ENCODE measurements around the gene ECT2. TPM values are rescaled to one million over a fixed set of nuclear protein-coding genes. Genes with fewer than 3 reads are reported as not detected.
A peak's percentile ranks its signal among the peaks of the same experiment; 100 is the strongest.

The ECT2 gene
- total RNA-seq, 1 experiment from 2014 or later, result 81.3 TPM

- no peaks in the 10 kb centered on the region for H3K9me3 Mint-ChIP-seq
- no CpG with 5 or more reads among the region's 9 CpGs for WGBS (ENCODE audit: extremely low coverage, insufficient read length, low lambda C conversion rate)
- Histone ChIP-seq H3K9me3 (ENCODE audit: control insufficient read depth, low read depth, low read length) (no peaks in the 10 kb centered on the region), H3K23me2 (ENCODE audit: insufficient read length, low read depth, low read length, poor library complexity, severe bottlenecking) (peaks cover 3% of the 10 kb centered on the region), H3K27ac (ENCODE audit: insufficient read length, low read depth, low read length) (peak overlapping the region; percentile 41), H3K18ac (ENCODE audit: insufficient read length, low read depth, low read length) (peak overlapping the region; percentile 96), H2BK20ac (ENCODE audit: low read depth, low read length, poor library complexity, severe bottlenecking) (peak overlapping the region; percentile 26), H2AFZ (ENCODE audit: low read length) (no peak overlapping the region), H2AK5ac (ENCODE audit: insufficient read length, low read length) (no peak overlapping the region), H3K4ac (ENCODE audit: low read depth, low read length) (peak overlapping the region; percentile 13; the same call in 1 of the 2 replicates), H3K4me2 (ENCODE audit: insufficient read depth, insufficient read length, low read length) (peak overlapping the region; percentile 53), H3K9ac (ENCODE audit: extremely low read depth, insufficient read length, low read length) (peak overlapping the region; percentile 33), H3K4me1 (ENCODE audit: insufficient read depth, low read length) (peaks cover 4% of the 10 kb centered on the region; the same call in 1 of the 2 replicates), H3K56ac (ENCODE audit: insufficient read length, low read depth, low read length) (no peak overlapping the region), H3K14ac (ENCODE audit: insufficient read depth, low read length) (peak overlapping the region; percentile 89; the same call in 1 of the 2 replicates), H4K20me1 (ENCODE audit: control insufficient read depth, insufficient read depth, insufficient read length) (no peaks in the 10 kb centered on the region), H2BK12ac (ENCODE audit: insufficient read length, low read depth, low read length) (no peak overlapping the region), H3K27me3 (ENCODE audit: insufficient read depth, low read length) (no peaks in the 10 kb centered on the region), H2BK120ac (ENCODE audit: low read depth, low read length, poor library complexity, severe bottlenecking) (peak overlapping the region; percentile 74), H3T11ph (ENCODE audit: low read length) (peak overlapping the region; percentile 92), H3K79me2 (ENCODE audit: insufficient read depth, low read length) (peaks cover 25% of the 10 kb centered on the region; the same call in 1 of the 2 replicates), H4K91ac (ENCODE audit: insufficient read length, low read depth, low read length) (no peak overlapping the region), H4K5ac (ENCODE audit: insufficient read length, low read depth, low read length) (no peak overlapping the region), H2BK5ac (ENCODE audit: insufficient read length, low read length) (no peak overlapping the region), H2BK15ac (ENCODE audit: low read depth, low read length) (no peak overlapping the region), H3K23ac (ENCODE audit: insufficient read length, low read depth, low read length) (no peak overlapping the region), H3K79me1 (ENCODE audit: insufficient read depth, low read depth, low read length, poor library complexity, severe bottlenecking) (peaks cover 11% of the 10 kb centered on the region), H4K8ac (replicated peaks; ENCODE audit: insufficient read length, low read depth, low read length) (no peak overlapping the region)
- peak overlapping the region; percentile 96 for H3K4me3 Mint-ChIP-seq
- no peak for TF ChIP-seq CTCF (conservative IDR thresholded peaks at IDR 0.05)
- H3K27ac Mint-ChIP-seq, result peak overlapping the region; percentile 90 to 100 (median 98)
- peaks cover 12 to 27% (median 21%) of the 10 kb centered on the region in 3 experiments for H3K36me3 Mint-ChIP-seq (ENCODE audit: insufficient read depth in 1 of 3, low read depth in 3 of 3)
- no peaks in the 10 kb centered on the region for H3K27me3 Mint-ChIP-seq (ENCODE audit: low read depth)
- no peak for DNase-seq
- peaks cover 29 to 39% of the 10 kb centered on the region in 2 experiments for H3K4me1 Mint-ChIP-seq
These were observed 508 bp upstream of the ECT2 start for GRCh38 chr3:172750069-172750367.
